ENCODE data around the gene ZNF804B.

The ZNF804B gene

DNA sequence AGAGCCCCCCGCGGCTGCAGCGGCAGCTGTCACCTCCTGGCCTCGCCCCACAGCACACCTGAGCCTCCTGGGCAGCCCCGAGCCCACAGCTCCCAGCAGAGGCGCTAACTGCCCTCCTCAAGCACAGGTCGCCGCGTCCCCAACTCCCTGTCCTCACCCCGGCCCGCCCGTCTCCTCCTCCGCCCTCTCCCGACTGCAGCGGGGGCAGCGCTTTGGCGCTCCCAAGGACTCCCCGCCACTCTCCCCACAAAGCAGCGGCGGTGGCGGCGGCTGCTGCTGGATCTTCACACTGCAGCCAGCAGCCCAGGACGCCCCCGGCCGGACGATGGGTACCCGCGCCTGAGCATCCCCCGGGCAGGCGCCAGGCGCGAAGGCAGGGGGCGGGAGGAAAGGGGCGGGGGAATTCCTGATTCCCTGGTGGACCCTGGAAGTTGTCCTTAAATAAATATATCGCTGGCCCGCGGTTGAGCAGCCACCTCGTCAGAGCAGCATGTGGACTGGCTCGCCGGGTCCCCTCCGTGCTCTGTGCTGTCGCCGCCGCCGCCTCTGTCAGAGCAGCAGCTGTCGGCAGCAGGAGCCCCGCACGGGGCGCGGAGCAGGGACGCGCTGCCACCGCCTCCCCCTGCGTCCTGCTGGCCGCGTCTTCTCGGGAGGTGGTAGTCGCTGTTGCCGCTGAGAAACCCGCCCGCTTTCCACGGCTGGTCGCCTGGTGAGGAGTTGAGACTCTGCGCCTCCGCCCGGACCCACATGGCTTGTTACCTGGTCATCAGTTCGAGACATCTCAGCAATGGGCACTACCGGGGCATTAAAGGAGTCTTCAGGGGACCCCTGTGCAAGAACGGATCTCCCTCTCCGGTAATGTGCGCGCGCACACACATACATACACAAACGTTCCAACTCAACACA lies at the start of gene ZNF804B:
TSS of gene ZNF804B (plus strand) at position 471 of the 906 bp plus-strand sequence. CDS start at position 748, 277 bp downstream.
- DNase-seq = no peak

- no peak for DNase-seq
These were observed 23.6 kb upstream of the ZNF804B start for GRCh38 chr7:88735920-88736319.

GRCh38 chr7:88737632-88738031 lies 21.9 kb upstream of the ZNF804B start:
- DNase-seq = no peak

DNA sequence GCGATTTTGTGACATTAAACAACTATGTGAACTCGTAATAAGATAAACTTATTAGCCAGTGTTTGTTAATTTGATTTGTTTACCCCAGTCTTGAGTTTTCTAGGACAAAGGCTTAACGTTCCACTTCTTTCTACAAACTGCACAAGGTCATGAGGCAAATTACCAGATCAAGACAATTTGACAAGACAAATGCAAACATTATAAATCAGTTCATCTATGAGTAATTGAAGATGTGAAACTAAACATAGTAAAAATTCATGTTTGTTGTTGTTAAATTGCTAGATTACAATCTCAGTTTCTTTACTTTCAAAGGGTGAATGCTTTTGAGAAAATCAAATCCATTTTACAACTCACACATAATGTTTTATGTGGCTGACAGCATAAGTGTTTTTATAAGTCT lies 13.4 kb upstream of the ZNF804B start:
- DNase-seq = no peak

DNA sequence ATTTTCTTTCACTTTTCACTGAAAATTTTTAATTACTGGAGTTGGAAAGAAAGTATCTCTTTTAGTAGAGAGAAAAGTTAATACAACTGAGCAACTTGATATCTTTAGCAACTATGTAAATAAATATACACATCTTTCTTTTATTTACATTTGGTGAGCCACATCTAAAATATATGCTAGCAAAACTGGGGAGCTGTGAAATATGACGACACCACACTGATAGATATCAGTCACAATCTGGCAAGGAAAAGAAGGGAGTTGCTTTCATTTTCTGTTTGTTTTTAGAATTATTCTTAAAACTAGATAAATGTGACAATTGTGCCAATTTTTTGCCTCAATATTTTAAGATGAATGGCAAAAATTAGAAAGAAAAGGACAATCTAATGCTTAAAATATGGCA lies 2.7 kb upstream of the ZNF804B start:
- no peak for DNase-seq

DNA sequence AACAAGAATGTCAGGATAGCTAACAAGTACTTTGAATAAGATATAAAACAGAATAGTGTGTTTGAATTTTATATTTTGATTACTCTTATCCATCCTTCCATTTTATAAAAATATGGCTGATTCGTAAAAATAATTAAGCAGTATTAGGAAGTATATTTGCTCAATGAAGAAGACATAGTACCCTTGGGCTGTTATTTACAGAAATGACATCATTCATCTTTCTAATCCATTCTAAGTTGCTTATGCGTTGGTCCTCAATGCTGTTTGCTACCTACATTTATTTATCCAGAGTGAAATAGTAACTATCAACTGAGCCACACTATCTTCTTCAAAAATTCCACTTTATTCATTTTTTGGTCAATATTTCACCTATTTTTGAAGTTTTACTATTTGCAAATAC lies 2.1 kb upstream of the ZNF804B start:
- DNase-seq = no peak

GRCh38 chr7:88758381-88759229 lies 895 bp upstream of the ZNF804B start:
- no peak for DNase-seq

DNA sequence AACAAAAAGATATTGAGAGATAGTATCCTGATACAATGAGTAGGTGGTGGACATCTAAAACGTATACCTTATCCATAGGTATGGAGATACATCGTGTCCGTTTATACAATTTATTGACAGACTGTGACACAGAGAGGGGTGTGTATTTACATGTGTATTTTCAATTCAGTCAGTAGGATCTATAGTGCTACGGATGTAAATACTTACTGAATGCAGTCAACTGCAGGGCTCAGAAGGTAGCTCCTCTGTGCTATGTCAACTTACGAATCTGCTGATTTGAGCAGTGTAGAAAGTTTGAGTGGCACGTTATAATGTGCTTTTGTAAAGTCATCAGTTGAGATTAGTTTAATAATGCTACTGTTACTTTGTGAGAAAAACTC lies 626 bp downstream of the ZNF804B start:
- no peak for DNase-seq

- DNase-seq = no peak
These were observed 2.3 kb downstream of the ZNF804B start for GRCh38 chr7:88761779-88762178.

DNA sequence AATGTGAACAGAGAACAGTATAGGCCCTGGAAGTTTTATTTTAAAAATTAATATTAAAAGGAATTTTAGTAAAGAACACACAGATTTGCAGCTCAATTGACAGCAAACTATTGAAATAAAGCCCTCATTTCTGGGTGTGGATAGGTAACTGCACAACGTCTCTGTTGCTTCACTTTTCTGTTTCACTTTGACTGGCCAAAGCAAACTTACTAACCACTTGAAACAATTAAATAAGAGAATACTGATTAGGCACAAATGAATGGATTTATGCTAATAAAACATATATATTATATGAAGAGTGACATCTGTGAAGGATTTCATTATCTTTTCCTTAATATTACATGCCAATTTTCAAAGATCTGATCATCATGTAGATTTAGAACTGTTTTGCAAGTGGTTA lies 11.9 kb downstream of the ZNF804B start:
- DNase-seq = no peak

DNA sequence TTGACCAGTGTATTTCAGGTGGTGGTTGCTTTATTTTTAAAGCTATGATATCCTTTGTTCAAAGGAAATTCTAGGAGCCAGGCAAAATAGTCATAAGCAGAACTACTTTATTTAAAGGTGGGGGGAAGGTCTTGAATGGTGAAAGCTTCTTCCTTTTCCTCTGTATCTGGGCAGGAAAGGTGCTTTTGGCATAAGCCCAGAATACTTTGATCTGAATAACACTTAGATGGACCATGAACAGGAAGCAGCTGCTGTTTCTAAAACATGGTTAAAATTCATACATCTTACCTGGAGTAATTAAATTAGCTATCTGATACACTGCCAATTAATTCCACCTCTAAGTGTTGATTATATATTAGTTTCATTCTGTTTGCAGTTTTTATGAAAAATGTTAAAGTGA lies 13.3 kb downstream of the ZNF804B start:
- no peak for DNase-seq

DNA sequence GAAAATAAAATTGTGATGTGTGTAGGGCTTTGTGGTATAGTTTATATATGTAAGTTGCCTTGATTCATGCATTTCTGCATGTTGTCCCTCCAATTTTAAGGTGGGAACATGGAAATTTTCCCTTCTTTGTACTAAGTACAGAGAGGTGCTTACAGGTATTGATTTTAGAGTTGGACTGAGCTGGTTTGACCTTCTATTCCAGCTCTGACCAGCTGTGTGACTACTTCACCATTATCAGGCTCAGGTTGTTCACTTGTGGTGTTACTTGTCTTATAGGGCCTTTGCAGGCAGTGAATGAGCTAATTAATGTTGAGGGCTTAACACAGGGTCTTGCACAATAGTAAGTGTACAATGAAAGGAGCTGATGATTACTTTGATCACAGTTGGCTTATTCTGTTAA lies 16.3 kb downstream of the ZNF804B start:
- DNase-seq = no peak

DNA sequence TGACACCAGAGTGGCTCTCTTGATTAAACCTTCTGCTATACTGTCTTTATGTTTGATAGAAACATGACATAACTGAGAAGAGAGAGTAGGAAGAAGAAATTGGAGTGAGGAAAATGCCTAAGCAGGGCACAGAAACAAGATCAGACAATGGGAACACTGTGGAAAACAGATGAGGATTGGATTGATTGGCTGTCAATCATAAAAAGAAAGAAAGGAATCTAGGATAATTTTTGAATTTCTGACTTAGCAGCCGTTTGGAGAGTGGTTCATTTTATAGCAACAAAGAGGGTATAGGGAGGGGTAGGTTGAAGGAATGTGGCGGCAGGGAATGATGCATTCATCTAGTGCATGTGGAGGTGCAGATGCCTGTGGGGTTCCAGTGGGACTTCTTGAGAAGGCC lies 28.3 kb downstream of the ZNF804B start:
- DNase-seq = no peak

DNA sequence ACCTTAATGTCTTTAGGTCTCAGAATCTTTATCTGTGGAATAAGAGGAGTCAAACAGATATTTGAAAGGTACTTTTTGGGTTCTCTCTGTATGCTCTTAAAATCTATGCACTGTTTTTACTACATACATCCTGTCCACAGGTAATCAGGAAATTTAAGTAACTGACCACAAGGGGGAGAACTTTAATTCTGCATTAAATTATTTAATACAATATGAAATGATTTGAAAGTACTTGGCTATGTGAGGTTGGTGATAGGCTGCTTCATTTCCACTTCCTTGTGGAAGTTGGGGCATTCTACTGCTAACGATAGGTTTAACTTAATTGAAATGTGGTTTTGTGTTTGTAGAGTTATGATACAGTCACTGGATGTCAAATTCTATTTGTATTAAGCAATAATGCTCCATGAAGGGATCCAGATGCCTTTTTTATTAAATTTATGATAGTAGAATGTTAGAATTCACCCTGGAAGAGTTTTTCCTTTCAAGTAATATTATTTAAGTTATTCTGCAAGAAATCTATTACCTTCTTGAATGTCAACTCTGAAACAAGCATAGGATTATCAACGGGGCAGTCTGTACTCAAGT lies 30.1 kb downstream of the ZNF804B start:
- DNase-seq = no peak

DNA sequence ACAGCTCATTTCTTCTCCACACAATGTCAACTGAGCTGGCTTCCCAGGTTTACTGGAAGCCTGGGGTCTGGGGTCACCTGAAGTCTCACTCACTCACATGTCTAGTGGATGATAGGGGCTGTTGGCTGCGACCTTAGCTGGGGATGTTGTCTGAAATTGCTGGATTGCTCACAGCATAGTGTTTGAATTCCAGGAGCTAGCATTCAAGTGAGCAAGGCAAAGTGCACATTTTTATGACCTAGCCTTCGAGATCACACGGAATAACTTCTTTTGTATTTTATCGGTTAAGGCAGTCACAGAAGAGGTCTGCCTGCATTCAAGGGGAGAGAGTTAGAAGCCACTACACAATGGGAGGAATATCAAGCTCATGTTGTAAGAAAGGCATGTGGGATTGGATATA lies 32.4 kb downstream of the ZNF804B start:
- no peak for DNase-seq

GRCh38 chr7:88792361-88792760 lies 32.9 kb downstream of the ZNF804B start:
- DNase-seq = no peak

DNA sequence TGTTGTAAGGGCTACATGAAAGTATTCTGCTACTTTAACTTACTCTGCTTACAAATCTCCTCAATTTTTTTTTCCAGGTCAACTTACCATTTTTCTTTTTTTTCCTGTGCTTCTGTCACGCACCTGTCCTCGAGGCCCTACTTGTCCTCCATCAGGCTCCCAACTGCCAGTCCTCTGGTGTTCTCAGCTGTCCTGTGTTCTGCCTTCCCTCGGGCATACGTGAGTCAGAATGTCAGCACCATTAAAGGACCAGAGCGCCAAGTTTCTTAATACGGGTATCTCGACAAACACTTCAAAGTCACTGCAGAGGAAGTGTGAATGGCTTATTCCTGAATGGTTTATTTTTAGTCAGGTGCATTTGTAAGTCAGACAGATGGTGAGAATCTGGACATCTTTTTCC lies 36.1 kb downstream of the ZNF804B start, which contains the start of gene TEX47:
TSS of gene TEX47 (minus strand) at position 185 of the 400 bp plus-strand sequence. CDS start 795 bp downstream, outside the sequence.
- no peak for DNase-seq

- no peak for DNase-seq
These were observed 41.5 kb downstream of the ZNF804B start for GRCh38 chr7:88801046-88801445.

DNA sequence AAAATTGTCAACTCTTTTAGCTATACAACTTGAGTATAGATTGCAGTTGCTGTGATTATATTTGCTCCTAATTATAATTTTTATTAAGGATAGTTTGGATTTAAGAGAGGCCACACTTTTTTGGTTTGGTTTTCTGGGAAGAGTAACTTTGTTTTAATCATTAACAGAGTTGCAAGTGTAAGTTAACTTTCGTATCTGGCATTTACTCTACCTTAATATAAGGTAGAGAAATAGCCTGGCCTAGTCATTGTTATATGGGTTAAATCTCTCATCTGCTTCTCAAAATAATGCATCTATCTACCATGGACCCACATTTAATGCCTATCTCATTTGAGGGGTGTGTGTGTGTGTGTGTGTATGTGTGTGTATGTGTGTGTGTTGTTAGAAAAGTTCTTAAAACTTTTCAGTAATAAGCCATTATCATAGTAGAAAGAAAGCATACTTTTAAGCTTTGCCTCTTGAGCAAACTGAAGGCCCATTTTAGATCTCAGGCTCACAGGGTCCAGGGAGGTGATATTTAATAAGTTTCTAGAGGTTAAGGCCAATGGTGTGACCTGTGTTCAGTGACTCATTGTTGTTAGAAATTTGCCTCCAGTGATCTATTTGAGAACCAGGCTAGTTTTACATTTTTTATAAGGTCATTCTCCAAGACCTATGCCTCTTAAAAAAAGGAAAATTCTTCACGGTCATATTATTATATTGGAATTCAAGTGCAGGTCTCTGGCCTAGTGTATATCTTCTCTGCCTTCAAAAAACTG lies 47.0 kb downstream of the ZNF804B start:
- DNase-seq = no peak

GRCh38 chr7:88818552-88818951 lies 59.1 kb downstream of the ZNF804B start:
- DNase-seq = no peak

DNA sequence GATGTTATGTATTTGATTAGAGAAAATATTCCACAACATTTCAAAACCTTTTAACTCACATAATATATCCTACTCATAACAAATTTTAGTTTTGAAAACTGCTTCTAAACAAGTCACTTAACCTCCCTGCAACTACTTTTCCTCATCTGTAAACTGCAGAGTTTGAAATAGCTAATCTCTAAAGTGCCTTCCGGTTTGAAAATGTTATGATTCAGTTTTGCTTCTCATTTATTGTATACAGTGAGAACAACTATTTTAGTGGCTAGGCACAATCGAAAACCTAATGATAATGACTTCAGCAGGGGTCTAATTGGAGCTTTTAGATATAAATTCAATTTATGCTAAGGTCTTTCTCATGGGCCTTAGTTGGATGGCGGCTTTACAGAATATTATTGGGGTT lies 66.7 kb downstream of the ZNF804B start:
- no peak for DNase-seq

- DNase-seq = no peak
These were observed 75.7 kb downstream of the ZNF804B start for GRCh38 chr7:88835147-88835728.

Data from cortex of kidney (tissue), 1 donor.